ENCODE data around the gene ATP1B2.

- TF ChIP-seq EZH2 (optimal IDR thresholded peaks at IDR 0.05; ENCODE audit: low read depth, low read length) (no peak), CTCF (IDR thresholded peaks at IDR 0.05; ENCODE audit: low read length) (no peak), EZH2phosphoT487 (IDR thresholded peaks at IDR 0.05; ENCODE audit: low read length) (no peak)
Observed at GRCh38 chr17:7668482-7668881, 17.8 kb downstream of the ATP1B2 start.
